Tibial nerve (tissue), 4 donors: ENCODE results near the gene PRICKLE2. TPM values are rescaled to one million over a fixed set of nuclear protein-coding genes. Genes with fewer than 3 reads are reported as not detected.

Experiments used
- DNase-seq, 2 donors: peaks; one replicate each; pipeline ENCODE4 v3.0.0-alpha.2; 2019; ENCODE audit warnings: low spot score in 2 of 2
- H3K27ac ChIP-seq, 4 donors: fragments of 200-600 bp; sonication (generic) in 3 of 4; one replicate each; pipeline ENCODE4 v1.5.1; 2017 to 2019; ENCODE audit warnings: mild to moderate bottlenecking in 1 of 4
- H3K27me3 ChIP-seq, 2 donors: fragments of 200-600 bp; sonication (generic) in 1 of 2; one replicate each; pipeline versions ENCODE4 v1.5.1 to v1.6.0; 2017 to 2019
- H3K36me3 ChIP-seq, 3 donors: fragments of 200-600 bp; sonication (generic); one replicate each; pipeline ENCODE4 v1.5.1; 2018 to 2019
- H3K4me1 ChIP-seq, 4 donors: fragments of 200-600 bp; sonication (generic) in 3 of 4; one replicate each; pipeline ENCODE4 v1.5.1; 2017 to 2019
- H3K4me3 ChIP-seq, 4 donors: fragments of 200-600 bp; sonication (generic) in 3 of 4; one replicate each; pipeline ENCODE4 v1.5.1; 2017 to 2019; ENCODE audit warnings: mild to moderate bottlenecking in 1 of 4, moderate library complexity in 1 of 4
- H3K9me3 ChIP-seq, 4 donors: fragments of 200-600 bp; sonication (generic) in 3 of 4; one replicate each; pipeline ENCODE4 v1.5.1; 2017 to 2019
- CTCF ChIP-seq, 5 experiments: fragments of 200-600 bp in 3 of 5; fragments of 450-650 bp in 2 of 5; sonication (generic) in 3 of 5; IDR thresholded peaks; one replicate each; pipeline ENCODE4 v1.5.1; 2016 to 2019; ENCODE audit warnings: antibody characterized with exemption in 5 of 5, mild to moderate bottlenecking in 3 of 5, moderate library complexity in 2 of 5
- EP300 ChIP-seq, 2 donors: sonication (generic); formaldehyde crosslinking; IDR thresholded peaks; one replicate each; pipeline ENCODE4 v1.6.1; 2017; ENCODE audit warnings: antibody characterized with exemption in 2 of 2, mild to moderate bottlenecking in 1 of 2
- POLR2A ChIP-seq, 2 donors: fragments of 450-650 bp; IDR thresholded peaks; one replicate each; pipeline ENCODE4 v1.6.1; 2017; ENCODE audit warnings: antibody characterized with exemption in 2 of 2, mild to moderate bottlenecking in 2 of 2, moderate library complexity in 2 of 2
- WGBS, 2 donors: methylation state at CpG; one replicate each; pipeline ENCODE4 v1.1.5; 2018; 5-methylcytosine and 5-hydroxymethylcytosine counted together
- total RNA-seq, 4 donors: library from RNA; depleted of rRNA; stranded (reverse); fragments of >200 nt; gene quantifications; one replicate each; pipeline ENCODE4 v1.1.0, GENCODE V29; 2016

PRICKLE2 gene
- total RNA-seq, 4 donors from 2014 or later: 24.5 to 39.1 (median 35.2) TPM

- DNase-seq: no peak
- Histone ChIP-seq H3K4me1 (peaks cover 0 to 16% (median 5%) of the 10 kb centered on the region in 4 donors), H3K36me3 (no peaks in the 10 kb centered on the region), H3K27ac (no peak overlapping the region), H3K27me3 (no peaks in the 10 kb centered on the region), H3K9me3 (peaks cover 0 to 7% (median 0%) of the 10 kb centered on the region in 4 donors), H3K4me3 (no peak overlapping the region)
- TF ChIP-seq EP300 (IDR thresholded peaks at IDR 0.05) (no peak), POLR2A (IDR thresholded peaks at IDR 0.05) (no peak), CTCF (IDR thresholded peaks at IDR 0.05) (no peak)
- WGBS, 2 donors: 83 to 94% methylated on average over 1 of the region's 1 CpG
Measured at GRCh38 chr3:64080616-64081234, 144.5 kb downstream of the PRICKLE2 start.

GRCh38 chr3:64079369-64080150, 145.7 kb downstream of the PRICKLE2 start:
- Histone ChIP-seq H3K9me3 (peaks cover 0 to 4% (median 0%) of the 10 kb centered on the region in 4 donors), H3K36me3 (no peaks in the 10 kb centered on the region), H3K27ac (no peak overlapping the region), H3K27me3 (no peaks in the 10 kb centered on the region), H3K4me3 (no peak overlapping the region), H3K4me1 (peaks cover 0 to 16% (median 5%) of the 10 kb centered on the region in 4 donors)
- WGBS, 2 donors: 76 to 81% methylated on average over 5 of the region's 5 CpGs
- TF ChIP-seq POLR2A (IDR thresholded peaks at IDR 0.05) (no peak), CTCF (IDR thresholded peaks at IDR 0.05) (no peak), EP300 (IDR thresholded peaks at IDR 0.05) (no peak)
- DNase-seq: no peak

- peak; percentile 25 to 33 for DNase-seq
- Histone ChIP-seq H3K27ac (no peak overlapping the region), H3K4me3 (no peak overlapping the region), H3K4me1 (peaks cover 0 to 16% (median 5%) of the 10 kb centered on the region in 4 donors), H3K27me3 (no peaks in the 10 kb centered on the region), H3K36me3 (no peaks in the 10 kb centered on the region), H3K9me3 (no peaks in the 10 kb centered on the region)
- TF ChIP-seq POLR2A (IDR thresholded peaks at IDR 0.05): no peak
- no peak for TF ChIP-seq CTCF (IDR thresholded peaks at IDR 0.05)
- no peak for TF ChIP-seq EP300 (IDR thresholded peaks at IDR 0.05)
- 62 to 64% methylated on average over 4 of the region's 4 CpGs for WGBS, 2 donors
Measured at GRCh38 chr3:64078966-64079365, 146.3 kb downstream of the PRICKLE2 start.

- no peaks in the 10 kb centered on the region for H3K27me3 ChIP-seq
- no peaks in the 10 kb centered on the region for H3K36me3 ChIP-seq
- H3K4me1 ChIP-seq: peaks cover 0 to 43% (median 5%) of the 10 kb centered on the region in 4 donors
- 94 to 98% methylated on average over 6 of the region's 6 CpGs for WGBS, 2 donors
- TF ChIP-seq POLR2A (IDR thresholded peaks at IDR 0.05) (no peak), EP300 (IDR thresholded peaks at IDR 0.05) (no peak), CTCF (IDR thresholded peaks at IDR 0.05) (no peak)
- no peak for DNase-seq
- peaks cover 0 to 3% (median 0%) of the 10 kb centered on the region in 4 donors for H3K9me3 ChIP-seq
- H3K4me3 ChIP-seq: no peak overlapping the region
- H3K27ac ChIP-seq: no peak overlapping the region
Measured at GRCh38 chr3:64074895-64075679, 150.2 kb downstream of the PRICKLE2 start.
